HG02763 (cell line): Measurements from ENCODE around the gene JMJD6.

Experiments
- ATAC-seq: cut with Tn5 transposase; IDR thresholded peaks from one replicate; pipeline ENCODE4 v1.9.1; 2021; ENCODE audit warnings: mild to moderate bottlenecking, moderate library complexity; ENCODE audit not compliant: unreplicated experiment

The JMJD6 gene

GRCh38 chr17:76683011-76683755 is 43.2 kb downstream of the JMJD6 start:
- no peak for ATAC-seq

- ATAC-seq: no peak
Measured at GRCh38 chr17:76682296-76682695, 44.1 kb downstream of the JMJD6 start.

- no peak for ATAC-seq
Measured at GRCh38 chr17:76681222-76682137, 44.9 kb downstream of the JMJD6 start.

- ATAC-seq: no peak
Measured at GRCh38 chr17:76679239-76679638, 47.2 kb downstream of the JMJD6 start.

- ATAC-seq: no peak
Measured at GRCh38 chr17:76678330-76678729, 48.1 kb downstream of the JMJD6 start.

- no peak for ATAC-seq
Measured at GRCh38 chr17:76677406-76677805, 49.0 kb downstream of the JMJD6 start.

GRCh38 chr17:76676629-76677028 is 49.8 kb downstream of the JMJD6 start:
- no peak for ATAC-seq

- ATAC-seq: no peak
Measured at GRCh38 chr17:76675648-76676047, 50.8 kb downstream of the JMJD6 start.

- no peak for ATAC-seq
Measured at GRCh38 chr17:76674600-76674999, 51.8 kb downstream of the JMJD6 start.

- ATAC-seq: no peak
Measured at GRCh38 chr17:76673729-76674128, 52.7 kb downstream of the JMJD6 start.

- no peak for ATAC-seq
Measured at GRCh38 chr17:76672892-76673291, 53.5 kb downstream of the JMJD6 start.

- ATAC-seq: no peak
Measured at GRCh38 chr17:76672270-76672851, 54.0 kb downstream of the JMJD6 start.

- no peak for ATAC-seq
Measured at GRCh38 chr17:76671912-76672262, 54.5 kb downstream of the JMJD6 start.

GRCh38 chr17:76671123-76671911 is 55.1 kb downstream of the JMJD6 start:
- ATAC-seq: peak; percentile 99

- ATAC-seq: no peak
Measured at GRCh38 chr17:76670718-76671122, 55.7 kb downstream of the JMJD6 start.

GRCh38 chr17:76670020-76670717 is 56.2 kb downstream of the JMJD6 start:
- ATAC-seq: no peak
